Parathyroid adenoma (tissue), 2 donors: ENCODE measurements around the gene CFAP54.

Experiments
- H2AFZ ChIP-seq: fragments of 300-600 bp; sonication (generic); one replicate; pipeline ENCODE4 v1.7.0; 2017; ENCODE audit warnings: antibody characterized with exemption, mild to moderate bottlenecking
- H3K27ac ChIP-seq: fragments of 300-600 bp; sonication (generic); one replicate; pipeline ENCODE4 v1.7.0; 2017
- H3K27me3 ChIP-seq: fragments of 300-600 bp; sonication (generic); one replicate; pipeline ENCODE4 v1.7.0; 2017; ENCODE audit warnings: low read length; ENCODE audit not compliant: control insufficient read depth, insufficient read depth
- H3K36me3 ChIP-seq: fragments of 300-600 bp; sonication (generic); one replicate; pipeline ENCODE4 v1.7.0; 2017; ENCODE audit warnings: low read length; ENCODE audit not compliant: control insufficient read depth, insufficient read depth
- H3K4me1 ChIP-seq: fragments of 300-600 bp; sonication (generic); one replicate; pipeline ENCODE4 v1.7.0; 2017; ENCODE audit warnings: control low read depth
- H3K4me2 ChIP-seq: fragments of 300-600 bp; sonication (generic); one replicate; pipeline ENCODE4 v1.7.0; 2017; ENCODE audit warnings: low read length
- H3K4me3 ChIP-seq: fragments of 300-600 bp; sonication (generic); one replicate; pipeline ENCODE4 v1.7.0; 2017; ENCODE audit warnings: low read depth, low read length
- H3K79me2 ChIP-seq: fragments of 300-600 bp; sonication (generic); one replicate; pipeline ENCODE4 v1.7.0; 2017; ENCODE audit warnings: control low read depth
- H3K9ac ChIP-seq: fragments of 300-600 bp; sonication (generic); one replicate; pipeline ENCODE4 v1.7.0; 2017; ENCODE audit warnings: mild to moderate bottlenecking
- H3K9me3 ChIP-seq: fragments of 300-600 bp; sonication (generic); one replicate; pipeline ENCODE4 v1.7.0; 2017; ENCODE audit warnings: low read length; ENCODE audit not compliant: control insufficient read depth
- TF ChIP-seq, protein P1 (sequence below): fragments of 300-600 bp; sonication (generic); IDR thresholded peaks from one replicate; pipeline ENCODE4 v1.7.0; 2017; ENCODE audit warnings: antibody characterized with exemption, mild to moderate bottlenecking
- donor health status: primary hyperparathyroidism.

CFAP54 gene

DNA sequence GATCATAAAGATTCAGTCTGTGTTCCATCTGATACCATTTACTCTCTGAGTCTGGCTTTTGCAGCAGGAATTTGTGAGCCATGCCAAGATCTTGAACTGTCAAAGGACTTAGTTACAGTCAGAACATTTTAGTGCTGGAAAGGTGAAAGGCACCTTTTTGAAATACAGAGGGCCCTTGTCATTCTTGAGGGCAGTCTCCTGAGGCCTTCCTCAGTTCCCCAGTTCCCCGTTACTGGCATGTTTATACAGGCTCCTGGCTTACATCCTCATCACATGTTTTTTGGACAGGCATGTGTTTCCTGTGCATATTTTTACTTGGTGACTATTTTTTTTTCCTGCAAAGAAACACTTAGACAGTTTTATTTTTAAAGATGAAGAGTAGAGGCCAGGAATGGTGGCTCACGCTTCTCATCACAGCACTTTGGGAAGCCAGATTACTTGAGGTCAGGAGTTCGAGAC lies 21.0 kb downstream of the CFAP54 start:
- Histone ChIP-seq H3K4me3 (no peak overlapping the region), H3K36me3 (no peaks in the 10 kb centered on the region), H3K79me2 (no peaks in the 10 kb centered on the region), H3K27me3 (no peaks in the 10 kb centered on the region), H3K9me3 (no peaks in the 10 kb centered on the region), H3K4me1 (no peaks in the 10 kb centered on the region), H3K9ac (no peak overlapping the region), H2AFZ (no peak overlapping the region), H3K4me2 (no peak overlapping the region), H3K27ac (no peak overlapping the region)
- TF ChIP-seq, protein P1, sequence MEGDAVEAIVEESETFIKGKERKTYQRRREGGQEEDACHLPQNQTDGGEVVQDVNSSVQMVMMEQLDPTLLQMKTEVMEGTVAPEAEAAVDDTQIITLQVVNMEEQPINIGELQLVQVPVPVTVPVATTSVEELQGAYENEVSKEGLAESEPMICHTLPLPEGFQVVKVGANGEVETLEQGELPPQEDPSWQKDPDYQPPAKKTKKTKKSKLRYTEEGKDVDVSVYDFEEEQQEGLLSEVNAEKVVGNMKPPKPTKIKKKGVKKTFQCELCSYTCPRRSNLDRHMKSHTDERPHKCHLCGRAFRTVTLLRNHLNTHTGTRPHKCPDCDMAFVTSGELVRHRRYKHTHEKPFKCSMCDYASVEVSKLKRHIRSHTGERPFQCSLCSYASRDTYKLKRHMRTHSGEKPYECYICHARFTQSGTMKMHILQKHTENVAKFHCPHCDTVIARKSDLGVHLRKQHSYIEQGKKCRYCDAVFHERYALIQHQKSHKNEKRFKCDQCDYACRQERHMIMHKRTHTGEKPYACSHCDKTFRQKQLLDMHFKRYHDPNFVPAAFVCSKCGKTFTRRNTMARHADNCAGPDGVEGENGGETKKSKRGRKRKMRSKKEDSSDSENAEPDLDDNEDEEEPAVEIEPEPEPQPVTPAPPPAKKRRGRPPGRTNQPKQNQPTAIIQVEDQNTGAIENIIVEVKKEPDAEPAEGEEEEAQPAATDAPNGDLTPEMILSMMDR = no peak

DNA sequence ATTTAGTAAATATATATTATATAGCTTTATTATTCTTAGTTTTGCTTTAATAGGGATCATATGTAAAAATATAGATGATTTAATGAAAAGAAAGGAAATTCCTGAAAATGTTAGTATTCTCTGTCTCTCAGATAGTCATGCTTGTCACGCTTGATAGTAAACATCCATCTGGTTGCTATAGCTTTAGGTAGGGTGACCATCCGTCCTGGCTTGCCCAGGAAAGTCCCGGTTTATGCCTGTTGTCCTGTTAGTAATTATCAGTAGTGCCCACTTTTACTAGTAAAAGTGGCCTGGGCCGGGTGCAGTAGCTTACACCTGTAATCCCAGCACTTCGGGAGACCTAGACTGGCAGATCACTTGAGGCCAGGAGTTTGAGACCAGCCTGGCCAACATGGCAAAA lies 23.8 kb downstream of the CFAP54 start:
- TF ChIP-seq, protein P1 = no peak
- Histone ChIP-seq H3K4me1 (no peaks in the 10 kb centered on the region), H3K9ac (no peak overlapping the region), H3K9me3 (no peaks in the 10 kb centered on the region), H3K4me2 (no peak overlapping the region), H3K36me3 (no peaks in the 10 kb centered on the region), H3K27me3 (no peaks in the 10 kb centered on the region), H3K79me2 (no peaks in the 10 kb centered on the region), H3K4me3 (no peak overlapping the region), H2AFZ (no peak overlapping the region), H3K27ac (no peak overlapping the region)

DNA sequence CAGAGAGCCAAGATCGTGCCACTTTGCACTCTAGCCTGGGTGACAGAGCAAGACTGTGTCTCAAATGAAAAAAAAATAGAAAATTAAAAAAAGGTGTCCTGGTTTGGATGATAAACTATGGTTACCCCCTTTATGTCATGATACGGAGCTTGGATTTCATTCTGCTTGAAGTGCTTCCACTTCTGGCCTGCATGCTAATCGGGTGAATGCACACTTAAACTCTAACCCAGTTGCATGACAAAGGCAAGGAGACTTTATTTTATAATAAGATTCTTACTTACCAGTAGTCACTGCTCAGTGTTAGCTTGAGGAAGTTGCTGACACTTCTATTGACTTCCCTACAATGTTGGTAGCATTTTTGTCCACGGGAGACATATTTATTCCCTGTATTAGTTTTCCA lies 24.3 kb downstream of the CFAP54 start:
- Histone ChIP-seq H3K4me3 (no peak overlapping the region), H3K4me2 (no peak overlapping the region), H3K36me3 (no peaks in the 10 kb centered on the region), H2AFZ (peak overlapping the region; percentile 61), H3K9ac (no peak overlapping the region), H3K27me3 (no peaks in the 10 kb centered on the region), H3K27ac (no peak overlapping the region), H3K4me1 (no peaks in the 10 kb centered on the region), H3K79me2 (no peaks in the 10 kb centered on the region), H3K9me3 (no peaks in the 10 kb centered on the region)
- TF ChIP-seq, protein P1 = no peak

DNA sequence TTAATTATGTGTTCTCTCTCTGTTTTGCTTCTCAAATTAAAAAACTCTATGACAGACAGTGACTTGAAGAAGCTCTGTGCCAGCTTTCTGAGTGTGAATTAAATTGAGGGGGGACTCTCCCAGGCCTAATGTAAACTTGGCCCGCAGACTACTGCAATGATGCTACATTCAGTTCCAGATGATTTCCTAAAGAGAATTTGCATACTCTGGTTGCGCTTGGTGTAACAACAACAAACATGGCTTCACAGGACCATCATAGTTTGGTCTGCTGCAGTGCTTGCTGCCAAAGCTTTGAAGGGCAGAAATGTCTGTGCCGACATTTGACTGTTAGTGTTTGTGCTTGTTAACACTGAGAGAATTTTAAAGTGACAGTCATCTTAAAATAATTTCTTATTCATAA lies 25.0 kb downstream of the CFAP54 start:
- H3K27ac ChIP-seq = no peak overlapping the region
- no peak overlapping the region for H3K4me3 ChIP-seq
- H3K9ac ChIP-seq = no peak overlapping the region
- H3K4me1 ChIP-seq = no peaks in the 10 kb centered on the region
- H3K4me2 ChIP-seq = no peak overlapping the region
- H3K27me3 ChIP-seq = no peaks in the 10 kb centered on the region
- H2AFZ ChIP-seq = peak overlapping the region; percentile 61
- TF ChIP-seq, protein P1 = no peak
- H3K79me2 ChIP-seq = no peaks in the 10 kb centered on the region
- H3K9me3 ChIP-seq = no peaks in the 10 kb centered on the region
- H3K36me3 ChIP-seq = no peaks in the 10 kb centered on the region
